IPS-15b (cell line): ENCODE data around the gene PNMA6E.
"Not testable (repeated sequence)": the region's sequence is repeated elsewhere in the genome, so short reads cannot be mapped to it uniquely, and the experiment has no call there.

Experiments used
- H3K27me3 ChIP-seq: one replicate; pipeline ENCODE4 v1.6.1; 2013; ENCODE audit warnings: low read length; ENCODE audit not compliant: control insufficient read depth, insufficient read depth
- H3K36me3 ChIP-seq: one replicate; pipeline ENCODE4 v1.6.1; 2013; ENCODE audit warnings: low read length; ENCODE audit not compliant: control insufficient read depth, insufficient read depth
- H3K4me1 ChIP-seq: one replicate; pipeline ENCODE4 v1.6.1; 2013; ENCODE audit warnings: mild to moderate bottlenecking, low read length; ENCODE audit not compliant: control insufficient read depth, insufficient read depth
- H3K4me3 ChIP-seq: one replicate; pipeline ENCODE4 v1.5.1; 2013; ENCODE audit warnings: low read depth, low read length
- H3K9ac ChIP-seq: one replicate; pipeline ENCODE4 v1.6.1; 2013; ENCODE audit warnings: low read depth, mild to moderate bottlenecking, low read length
- H3K9me3 ChIP-seq: one replicate; pipeline ENCODE4 v1.6.1; 2013; ENCODE audit warnings: mild to moderate bottlenecking, low read length; ENCODE audit not compliant: control insufficient read depth, insufficient read depth

PNMA6E gene

DNA sequence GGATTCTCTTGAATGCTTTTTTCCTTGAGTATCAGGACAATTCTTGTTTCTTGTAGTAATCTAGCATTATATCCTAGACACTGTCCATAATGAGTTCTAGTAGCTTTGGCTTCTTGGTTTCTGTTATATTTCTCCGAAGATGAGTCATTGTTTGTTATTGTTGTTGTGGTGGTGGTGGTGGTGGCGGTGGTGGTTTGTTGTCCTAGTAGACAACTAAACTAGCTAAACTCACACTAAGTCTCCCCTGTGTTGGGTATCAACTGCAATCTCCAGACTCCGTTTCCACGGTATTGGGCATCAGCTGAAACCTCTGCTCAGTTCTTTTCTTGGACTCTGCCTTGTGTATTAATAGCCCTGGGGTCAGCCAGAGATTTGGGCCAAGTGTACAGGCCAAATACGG is 3.2 kb upstream of the PNMA6E start:
- H3K4me1 ChIP-seq, H3K9ac ChIP-seq, H3K36me3 ChIP-seq, H3K27me3 ChIP-seq, H3K4me3 ChIP-seq, H3K9me3 ChIP-seq: not testable (repeated sequence)

DNA sequence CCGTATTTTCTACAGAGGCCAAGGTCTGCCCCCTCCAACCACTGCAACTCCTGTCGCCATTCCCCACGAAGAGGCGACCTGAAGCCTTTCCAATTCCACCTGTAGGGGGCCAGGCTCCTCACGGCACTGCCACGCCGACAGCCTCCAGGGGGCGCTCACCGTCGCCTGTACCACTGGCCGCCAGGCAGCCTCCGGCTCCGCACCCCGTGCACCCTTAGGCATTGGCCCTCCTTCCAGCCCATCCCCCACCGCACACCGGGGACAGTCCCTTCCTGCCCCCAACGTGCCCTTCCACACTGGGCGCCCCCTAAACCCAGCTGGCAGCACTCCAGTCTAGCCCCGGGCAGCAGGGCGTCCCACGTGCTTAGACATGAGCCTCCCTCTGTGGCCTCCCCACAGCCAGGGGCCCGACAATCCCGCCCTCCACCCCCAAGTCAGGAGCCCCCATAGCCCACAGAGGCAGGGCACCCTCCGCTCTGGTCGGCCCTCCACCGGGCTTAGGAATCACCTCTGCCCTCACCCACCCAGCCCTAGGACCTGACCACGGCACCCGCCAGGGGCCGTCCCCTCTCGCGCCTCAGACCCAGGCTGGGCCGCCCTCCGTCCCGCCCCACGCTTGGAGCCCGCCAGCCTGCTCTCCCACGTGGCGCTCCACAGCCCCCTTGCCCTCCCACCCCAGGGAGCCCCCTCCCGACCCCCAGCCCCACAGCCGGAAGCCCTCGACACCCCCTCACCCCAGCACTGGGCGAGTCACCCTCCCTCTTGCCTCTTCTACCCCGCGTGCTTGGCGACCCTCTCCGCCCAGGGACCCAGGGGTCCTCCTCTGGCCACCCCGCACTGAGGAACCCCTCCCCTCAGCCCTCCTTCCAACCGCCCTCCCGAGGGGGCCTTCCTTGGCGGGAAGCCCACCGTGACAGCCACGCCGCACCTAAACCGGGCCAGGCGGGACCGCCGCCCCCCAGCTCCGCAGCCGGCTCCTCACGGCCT is 711 bp downstream of the PNMA6E start:
- H3K27me3 ChIP-seq = no peaks in the 10 kb centered on the region
- H3K36me3 ChIP-seq = no peaks in the 10 kb centered on the region
- no peak overlapping the region for H3K4me3 ChIP-seq
- no peaks in the 10 kb centered on the region for H3K4me1 ChIP-seq
- H3K9ac ChIP-seq = no peak overlapping the region
- H3K9me3 ChIP-seq = no peaks in the 10 kb centered on the region

DNA sequence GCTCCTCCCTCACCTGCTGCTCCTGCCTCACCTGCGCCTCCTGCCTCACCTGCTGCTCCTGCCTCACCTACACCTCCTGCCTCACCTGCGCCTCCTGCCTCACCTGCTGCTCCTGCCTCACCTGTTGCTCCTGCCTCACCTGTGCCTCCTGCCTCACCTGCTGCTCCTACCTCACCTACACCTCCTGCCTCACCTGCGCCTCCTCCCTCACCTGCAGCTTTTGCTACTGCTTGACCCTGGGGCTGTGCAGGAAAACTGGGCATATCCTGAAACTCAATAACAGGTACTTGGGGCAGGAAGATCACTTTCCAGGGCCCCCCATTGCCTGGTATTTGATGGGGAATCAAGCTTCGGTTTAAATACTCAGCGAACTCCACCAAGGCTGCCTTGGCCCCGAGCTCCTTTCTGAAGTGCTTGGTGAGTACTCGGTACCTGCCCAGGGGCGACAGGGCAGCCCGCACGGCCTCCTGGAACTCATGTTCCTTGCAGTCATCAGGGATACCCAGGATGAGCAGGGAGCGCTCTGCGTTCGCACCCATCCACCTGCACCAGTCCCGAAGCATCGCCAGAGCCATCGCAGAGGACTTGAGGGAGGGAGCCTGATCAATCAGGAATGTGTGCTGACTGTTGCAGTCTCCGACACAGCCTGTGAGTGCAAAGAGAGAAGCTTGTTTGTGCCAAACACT is 2.7 kb downstream of the PNMA6E start:
- Histone ChIP-seq H3K9ac (no peak overlapping the region), H3K36me3 (no peaks in the 10 kb centered on the region), H3K4me1 (no peaks in the 10 kb centered on the region), H3K9me3 (no peaks in the 10 kb centered on the region), H3K4me3 (no peak overlapping the region), H3K27me3 (no peaks in the 10 kb centered on the region)

DNA sequence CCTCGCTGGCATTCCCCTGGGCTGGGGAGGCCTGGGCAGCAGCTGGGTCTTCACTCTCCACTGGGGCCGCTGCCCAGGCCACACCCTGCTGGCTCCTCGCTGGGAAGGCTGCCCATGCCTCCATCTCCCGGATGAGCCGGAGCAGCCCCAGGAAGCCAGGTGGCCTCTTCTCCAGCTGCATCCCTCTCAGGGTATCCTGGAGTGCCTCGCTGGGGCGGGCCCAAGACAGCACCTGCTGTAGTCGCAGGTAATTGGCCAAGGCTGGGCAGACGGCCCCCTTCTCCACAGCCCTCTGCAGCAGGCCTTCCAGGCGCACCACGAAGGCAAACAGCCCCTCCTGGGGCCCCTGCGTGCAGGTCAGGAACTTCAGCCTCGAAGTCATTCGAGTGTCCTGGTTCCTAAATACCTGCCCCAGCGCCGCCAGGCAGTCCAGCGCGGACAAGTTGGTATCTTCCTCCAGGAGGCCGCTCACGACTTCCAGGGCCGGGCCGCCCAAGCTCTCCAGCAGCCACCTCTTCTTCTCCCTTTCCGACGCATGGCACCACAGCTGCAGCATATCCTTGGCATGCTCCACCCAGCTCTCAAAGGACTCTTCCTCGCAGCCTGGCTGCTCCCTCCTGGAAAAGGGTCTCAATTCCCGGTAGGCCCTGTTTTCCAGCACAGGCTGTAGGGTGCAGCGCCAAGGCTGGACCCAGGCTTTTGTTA is 3.7 kb downstream of the PNMA6E start:
- Histone ChIP-seq H3K4me3 (no peak overlapping the region), H3K9me3 (peaks cover 2% of the 10 kb centered on the region), H3K9ac (no peak overlapping the region), H3K36me3 (no peaks in the 10 kb centered on the region), H3K4me1 (no peaks in the 10 kb centered on the region), H3K27me3 (no peaks in the 10 kb centered on the region)

DNA sequence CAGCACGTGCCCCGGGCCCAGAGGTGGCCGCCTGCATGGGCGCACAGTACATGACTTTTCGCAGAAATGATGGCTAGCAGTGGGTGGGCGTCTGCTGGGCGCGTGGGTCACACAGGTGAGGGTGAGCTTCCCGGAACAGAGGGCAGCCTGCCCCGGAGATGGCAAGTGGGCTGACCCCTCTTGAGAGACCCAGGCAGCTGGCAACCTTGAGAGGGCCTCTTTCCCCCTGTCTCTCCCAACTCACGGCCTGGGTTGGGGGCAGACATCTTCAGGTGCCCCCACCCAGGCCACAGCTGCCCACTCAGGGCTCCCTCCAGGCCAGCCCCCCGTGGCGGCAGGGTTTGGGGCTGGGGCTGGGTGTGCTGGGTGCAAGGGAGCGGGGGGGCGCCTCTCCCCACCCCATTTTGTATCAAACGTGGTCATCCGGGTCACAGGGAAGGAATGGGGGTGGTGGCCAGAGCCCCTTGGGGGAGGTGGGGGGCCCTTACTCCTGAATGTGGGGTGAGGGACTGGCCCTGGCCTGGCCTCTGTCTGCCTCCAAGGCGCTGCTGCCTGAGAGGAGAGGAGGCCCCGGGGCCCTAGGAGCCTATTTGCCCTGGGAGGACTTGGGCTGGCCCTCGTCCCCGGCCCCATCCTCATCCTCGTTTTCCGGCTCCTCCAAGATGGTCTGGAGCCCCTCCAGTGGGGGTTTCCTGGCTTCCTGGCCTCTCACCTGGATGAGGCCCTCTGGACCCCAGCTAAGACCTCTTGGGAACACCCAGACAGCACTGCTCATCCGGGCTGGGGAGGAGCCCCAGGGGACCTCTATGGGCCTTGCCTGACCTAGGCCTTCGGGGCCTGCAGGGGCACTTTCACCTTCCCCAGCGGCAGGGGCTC is 4.6 kb downstream of the PNMA6E start:
- H3K4me1 ChIP-seq = no peaks in the 10 kb centered on the region
- no peaks in the 10 kb centered on the region for H3K36me3 ChIP-seq
- H3K4me3 ChIP-seq = no peak overlapping the region
- H3K9me3 ChIP-seq = peaks cover 10% of the 10 kb centered on the region
- H3K9ac ChIP-seq = no peak overlapping the region
- H3K27me3 ChIP-seq = no peaks in the 10 kb centered on the region

DNA sequence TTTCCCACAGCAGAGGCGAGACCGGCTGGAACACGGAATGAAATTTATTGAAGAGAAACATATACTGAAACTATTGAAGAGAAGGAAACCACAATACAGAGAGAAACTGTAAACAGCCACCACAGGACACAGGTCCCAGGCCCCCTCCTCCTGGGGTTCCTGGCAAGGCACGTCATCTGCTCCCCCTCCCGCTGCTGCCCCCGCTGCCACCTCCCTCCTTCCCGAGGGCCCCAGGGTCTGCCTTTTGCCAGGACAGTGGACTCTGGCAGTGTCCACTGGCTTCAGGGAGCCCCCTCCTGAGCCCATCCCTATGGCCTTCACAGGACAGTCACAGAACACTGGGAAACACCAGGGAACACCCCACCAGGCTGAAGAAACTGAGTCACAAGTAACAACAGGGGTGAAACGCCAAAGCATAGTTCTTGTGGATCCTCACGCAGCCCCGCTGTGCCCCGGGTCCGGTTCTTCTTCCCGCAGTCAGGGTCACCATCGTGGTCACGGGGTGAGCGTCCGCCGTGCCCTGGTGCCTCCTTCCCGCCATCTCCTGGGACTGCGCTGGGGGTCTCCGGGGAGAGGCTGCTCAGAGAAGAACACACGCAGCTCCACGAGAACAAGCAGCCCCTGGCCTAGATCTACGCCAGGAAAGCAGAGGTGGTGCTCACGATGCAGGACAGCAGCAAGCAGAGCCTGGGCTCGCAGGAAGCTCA is 5.4 kb downstream of the PNMA6E start:
- no peak overlapping the region for H3K4me3 ChIP-seq
- H3K9me3 ChIP-seq = peaks cover 16% of the 10 kb centered on the region
- H3K36me3 ChIP-seq = no peaks in the 10 kb centered on the region
- no peak overlapping the region for H3K9ac ChIP-seq
- H3K27me3 ChIP-seq = no peaks in the 10 kb centered on the region
- H3K4me1 ChIP-seq = no peaks in the 10 kb centered on the region

DNA sequence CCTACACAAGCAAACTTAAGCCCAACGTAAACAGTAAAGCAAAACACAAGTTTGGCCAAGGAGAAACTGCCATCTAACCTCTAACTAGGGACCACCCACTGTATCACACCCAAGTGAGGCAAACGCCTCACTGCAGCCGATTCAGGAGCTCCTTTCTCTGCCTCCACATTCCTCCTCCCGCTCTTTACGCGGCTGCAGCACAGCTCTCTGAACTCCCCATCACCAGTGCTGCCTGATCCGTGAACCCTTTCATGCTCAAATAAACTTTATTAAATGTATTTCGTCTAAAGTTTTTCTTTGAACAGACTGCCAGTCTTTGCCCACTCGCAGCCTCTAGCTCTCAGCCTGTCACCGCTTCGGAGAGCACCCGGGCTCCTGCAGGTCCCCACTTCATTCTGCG is 6.5 kb downstream of the PNMA6E start:
- no peak overlapping the region for H3K4me3 ChIP-seq
- no peaks in the 10 kb centered on the region for H3K36me3 ChIP-seq
- H3K9me3 ChIP-seq = peaks cover 18% of the 10 kb centered on the region
- H3K27me3 ChIP-seq = no peaks in the 10 kb centered on the region
- H3K9ac ChIP-seq = no peak overlapping the region
- H3K4me1 ChIP-seq = no peaks in the 10 kb centered on the region

DNA sequence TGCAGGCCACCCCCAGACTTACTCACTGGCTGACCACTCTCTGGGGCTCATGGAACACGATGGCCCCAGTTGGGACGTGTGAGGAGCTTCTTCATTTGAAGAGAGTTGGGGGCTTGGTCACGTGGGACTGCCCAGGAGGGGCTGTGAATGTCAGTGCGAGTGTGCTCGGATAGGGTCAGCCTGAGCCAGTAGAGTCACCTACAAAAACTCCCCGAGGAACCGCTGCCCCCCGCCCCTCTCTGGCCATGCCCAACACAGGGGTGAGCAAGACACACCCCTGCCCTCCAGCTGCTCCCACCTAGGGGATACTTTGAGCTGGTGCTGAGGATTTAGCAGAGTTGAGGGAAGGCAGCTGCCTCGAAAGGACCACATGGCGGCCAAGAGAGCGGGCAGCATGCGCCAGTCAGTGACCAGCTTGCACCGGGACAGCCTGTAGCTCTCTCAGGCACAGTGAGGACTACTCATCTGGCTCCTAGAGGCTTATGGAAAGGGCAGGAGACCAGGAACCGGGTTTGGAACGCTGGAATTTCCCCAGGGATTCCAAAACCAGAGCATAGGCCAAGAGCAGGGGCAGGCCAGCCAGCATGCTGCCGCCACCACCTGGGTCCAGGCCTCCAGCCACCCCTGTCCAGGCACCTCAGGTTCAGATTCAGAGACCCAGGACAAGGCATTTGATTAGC is 8.4 kb downstream of the PNMA6E start:
- no peak overlapping the region for H3K9ac ChIP-seq
- no peaks in the 10 kb centered on the region for H3K27me3 ChIP-seq
- H3K4me1 ChIP-seq = no peaks in the 10 kb centered on the region
- H3K36me3 ChIP-seq = no peaks in the 10 kb centered on the region
- peaks cover 21% of the 10 kb centered on the region for H3K9me3 ChIP-seq
- no peak overlapping the region for H3K4me3 ChIP-seq

DNA sequence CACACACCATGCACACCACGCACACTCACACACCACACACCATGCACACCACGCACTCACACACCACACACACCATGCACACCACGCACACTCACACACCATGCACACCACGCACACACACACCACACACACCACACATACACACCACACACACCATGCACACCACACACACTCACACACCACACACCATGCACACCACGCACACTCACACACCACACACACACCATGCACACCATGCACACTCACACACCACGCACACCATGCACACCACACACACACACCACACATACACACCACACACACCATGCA is 11.7 kb downstream of the PNMA6E start:
- peaks cover 21% of the 10 kb centered on the region for H3K9me3 ChIP-seq
- H3K4me3 ChIP-seq, H3K9ac ChIP-seq, H3K36me3 ChIP-seq, H3K27me3 ChIP-seq, H3K4me1 ChIP-seq: not testable (repeated sequence)

DNA sequence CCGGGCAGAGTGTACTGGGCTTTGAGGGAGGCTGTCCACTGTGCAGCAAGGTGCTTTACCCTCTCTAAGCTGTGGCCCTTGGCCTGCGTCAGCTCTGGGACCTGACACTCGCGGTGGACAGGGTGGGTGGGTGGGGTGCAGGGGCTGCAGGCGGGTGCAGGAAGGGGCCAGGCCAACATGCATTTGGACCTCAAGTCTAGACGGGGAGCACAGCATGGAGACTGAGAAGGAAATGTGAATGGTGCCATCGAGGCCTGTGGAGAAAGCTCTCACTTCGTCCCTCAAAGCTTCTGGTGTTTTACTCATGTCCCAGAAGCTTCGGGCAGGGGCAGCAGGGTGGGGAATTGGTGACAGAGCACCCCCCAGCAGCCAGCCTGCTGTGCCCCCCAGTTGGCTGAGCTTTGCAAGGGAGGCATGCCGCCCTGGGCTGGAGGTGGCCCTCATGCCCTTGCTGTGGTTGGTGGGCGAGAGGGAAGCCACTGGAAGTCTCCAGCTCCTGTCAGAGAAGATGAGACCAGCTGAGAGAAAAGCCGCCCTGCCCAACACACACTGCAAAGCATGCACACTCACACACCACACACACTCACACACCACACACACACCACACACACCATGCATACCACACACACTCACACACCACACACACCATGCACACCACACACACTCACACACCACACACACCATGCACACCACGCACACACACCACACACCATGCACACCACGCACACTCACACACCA is 12.3 kb downstream of the PNMA6E start:
- Histone ChIP-seq H3K4me1 (no peaks in the 10 kb centered on the region), H3K27me3 (no peaks in the 10 kb centered on the region), H3K36me3 (no peaks in the 10 kb centered on the region), H3K4me3 (no peak overlapping the region), H3K9me3 (peaks cover 21% of the 10 kb centered on the region), H3K9ac (no peak overlapping the region)
